GM12891 (cell line): ENCODE measurements around the gene PHF2.

Source experiments
- DNase-seq: peaks from one replicate; pipeline ENCODE4 v3.0.0; 2011; ENCODE audit warnings: low spot score; ENCODE audit not compliant: insufficient read length
- FAIRE-seq: peaks from 2 replicates; lab custom pipeline; 2011; peaks lifted over from hg19 to GRCh38; lab: Jason Lieb, UNC
- PAX5 ChIP-seq: IDR thresholded peaks from 2 replicates; pipeline ENCODE4 v1.6.1; 2011; ENCODE audit warnings: low read length, moderate library complexity, mild to moderate bottlenecking; ENCODE audit not compliant: insufficient read depth, severe bottlenecking
- POLR2A ChIP-seq: IDR thresholded peaks from 2 replicates; pipeline ENCODE4 v1.6.1; 2011; ENCODE audit warnings: low read depth, low read length, control low read depth
- POLR2AphosphoS5 ChIP-seq: IDR thresholded peaks from 2 replicates; pipeline ENCODE4 v1.6.1; 2011; ENCODE audit warnings: low read depth, low read length, control low read depth
- POU2F2 ChIP-seq: IDR thresholded peaks from 2 replicates; pipeline ENCODE4 v1.6.1; 2011; ENCODE audit warnings: low read depth, mild to moderate bottlenecking, control low read depth, low read length, moderate library complexity
- SPI1 ChIP-seq: IDR thresholded peaks from 2 replicates; pipeline ENCODE4 v1.6.1; 2011; ENCODE audit warnings: low read depth, low read length, control low read depth
- TAF1 ChIP-seq: IDR thresholded peaks from 2 replicates; pipeline ENCODE4 v1.6.1; 2011; ENCODE audit warnings: low read depth, low read length, control low read depth

Gene PHF2

GRCh38 chr9:93636667-93637066 is 60.3 kb downstream of the PHF2 start:
- no peak for FAIRE-seq
- no peak for TF ChIP-seq TAF1
- TF ChIP-seq POU2F2: no peak
- TF ChIP-seq POLR2AphosphoS5: no peak
- TF ChIP-seq PAX5: no peak
- no peak for TF ChIP-seq POLR2A
- DNase-seq: no peak

GRCh38 chr9:93637886-93638285 is 61.5 kb downstream of the PHF2 start:
- FAIRE-seq: no peak
- no peak for TF ChIP-seq TAF1
- no peak for TF ChIP-seq PAX5
- TF ChIP-seq SPI1: no peak
- no peak for TF ChIP-seq POLR2A
- no peak for TF ChIP-seq POLR2AphosphoS5
- TF ChIP-seq POU2F2: no peak

GRCh38 chr9:93640027-93640426 is 63.6 kb downstream of the PHF2 start:
- no peak for TF ChIP-seq TAF1
- no peak for TF ChIP-seq POLR2AphosphoS5
- no peak for TF ChIP-seq POU2F2
- DNase-seq: no peak
- FAIRE-seq: no peak

More at GRCh38 chr9:93637886-93638285, 61.5 kb downstream of the PHF2 start:
- DNase-seq: no peak

GRCh38 chr9:93642961-93643360 is 66.6 kb downstream of the PHF2 start:
- DNase-seq (no peak), FAIRE-seq (no peak)
- TF ChIP-seq SPI1: no peak
- no peak for TF ChIP-seq POLR2A
- TF ChIP-seq TAF1: no peak
- no peak for TF ChIP-seq PAX5
- no peak for TF ChIP-seq POU2F2
- TF ChIP-seq POLR2AphosphoS5: no peak

- FAIRE-seq (no peak), DNase-seq (no peak)
- no peak for TF ChIP-seq TAF1
- TF ChIP-seq POLR2A: no peak
- no peak for TF ChIP-seq POLR2AphosphoS5
- TF ChIP-seq SPI1: no peak
- no peak for TF ChIP-seq POU2F2
- TF ChIP-seq PAX5: no peak
Observed at GRCh38 chr9:93644397-93645088, 68.2 kb downstream of the PHF2 start.

GRCh38 chr9:93645149-93645889 is 68.9 kb downstream of the PHF2 start:
- no peak for TF ChIP-seq POLR2AphosphoS5
- TF ChIP-seq TAF1: no peak
- TF ChIP-seq PAX5: no peak
- TF ChIP-seq POLR2A: no peak
- TF ChIP-seq POU2F2: no peak
- TF ChIP-seq SPI1: no peak
- DNase-seq: no peak
- no peak for FAIRE-seq

GRCh38 chr9:93645921-93646639 is 69.7 kb downstream of the PHF2 start:
- DNase-seq (no peak), FAIRE-seq (no peak)
- TF ChIP-seq SPI1: no peak
- TF ChIP-seq POU2F2: no peak
- no peak for TF ChIP-seq POLR2AphosphoS5
- TF ChIP-seq TAF1: no peak
- no peak for TF ChIP-seq POLR2A
- TF ChIP-seq PAX5: no peak

GRCh38 chr9:93646640-93647178 is 70.3 kb downstream of the PHF2 start:
- FAIRE-seq: no peak
- no peak for DNase-seq
- TF ChIP-seq POLR2AphosphoS5 (no peak), POLR2A (no peak), POU2F2 (no peak), SPI1 (no peak), PAX5 (no peak), TAF1 (no peak)

- no peak for DNase-seq
- no peak for FAIRE-seq
- TF ChIP-seq POLR2AphosphoS5 (no peak), TAF1 (no peak), SPI1 (no peak), POLR2A (no peak), PAX5 (no peak), POU2F2 (no peak)
Observed at GRCh38 chr9:93648181-93648580, 71.8 kb downstream of the PHF2 start.

GRCh38 chr9:93648836-93649235 is 72.5 kb downstream of the PHF2 start:
- FAIRE-seq (no peak), DNase-seq (no peak)
- TF ChIP-seq POLR2AphosphoS5 (no peak), PAX5 (no peak), SPI1 (no peak), TAF1 (no peak), POLR2A (no peak), POU2F2 (no peak)
